IgD-negative memory B cell (primary cell): ENCODE results near the gene MTPN. TPM values are rescaled to one million over a fixed set of nuclear protein-coding genes. Genes with fewer than 3 reads are reported as not detected.
A peak's percentile ranks its signal among the peaks of the same experiment; 100 is the strongest.

ENCODE experiments used
- H3K27ac Mint-ChIP-seq, 3 donors: one replicate each; pipeline ENCODE4 v1.8.0; 2020 to 2022; ENCODE audit warnings: mild to moderate bottlenecking in 3 of 3, mixed read lengths in 3 of 3, moderate library complexity in 1 of 3
- H3K27me3 Mint-ChIP-seq: one replicate; pipeline ENCODE4 v1.8.0; 2021; ENCODE audit warnings: mixed read lengths
- H3K36me3 Mint-ChIP-seq: one replicate; pipeline ENCODE4 v1.8.0; 2020; ENCODE audit warnings: mild to moderate bottlenecking, mixed read lengths
- H3K4me1 Mint-ChIP-seq, 3 donors: one replicate each; pipeline ENCODE4 v1.8.0; 2020 to 2022; ENCODE audit warnings: mixed read lengths in 3 of 3, mild to moderate bottlenecking in 1 of 3
- H3K4me3 Mint-ChIP-seq, 4 donors: one replicate each; pipeline ENCODE4 v1.8.0; 2020 to 2022; ENCODE audit warnings: mild to moderate bottlenecking in 4 of 4, mixed read lengths in 4 of 4, moderate library complexity in 3 of 4
- H3K9me3 Mint-ChIP-seq, 3 donors: one replicate each; pipeline ENCODE4 v1.8.0; 2020 to 2021; ENCODE audit warnings: mixed read lengths in 3 of 3, mild to moderate bottlenecking in 1 of 3
- polyA plus RNA-seq: library from polyadenylated mRNA; unstranded; fragments of 300-500 nt; fragmentation: Illumina TruSeq; gene quantifications from one replicate; pipeline ENCODE4 v1.2.3, GENCODE V29; 2021

The MTPN gene
- polyA plus RNA-seq, 1 donor from 2014 or later = 235 TPM

DNA sequence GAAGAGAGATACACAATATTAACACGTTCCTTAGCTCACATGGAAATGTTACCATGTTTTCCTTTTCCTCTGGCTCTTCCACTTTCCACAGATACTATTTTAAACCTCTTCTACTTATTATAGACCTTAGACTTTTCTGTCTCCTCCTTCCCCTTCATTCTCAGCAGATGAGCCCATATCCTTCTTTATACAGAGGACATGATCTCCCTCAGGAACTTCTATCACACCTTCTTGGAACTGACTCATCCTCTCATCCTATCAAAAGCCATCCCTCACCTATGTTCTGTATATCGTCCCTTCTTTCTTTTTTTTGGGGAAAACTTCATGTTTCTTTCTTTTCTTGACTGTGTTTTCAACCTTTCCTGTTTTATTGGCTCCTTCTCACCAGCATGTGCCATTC, 20.8 kb downstream of the MTPN start:
- Mint-ChIP-seq H3K4me3 (peak overlapping the region in 1 of 4 donors; percentile 3), H3K9me3 (no peaks in the 10 kb centered on the region), H3K27ac (peak overlapping the region in 2 of 3 donors; percentile 43 to 92), H3K36me3 (peaks cover 9% of the 10 kb centered on the region), H3K4me1 (peaks cover 53 to 61% (median 60%) of the 10 kb centered on the region in 3 donors), H3K27me3 (no peaks in the 10 kb centered on the region)

DNA sequence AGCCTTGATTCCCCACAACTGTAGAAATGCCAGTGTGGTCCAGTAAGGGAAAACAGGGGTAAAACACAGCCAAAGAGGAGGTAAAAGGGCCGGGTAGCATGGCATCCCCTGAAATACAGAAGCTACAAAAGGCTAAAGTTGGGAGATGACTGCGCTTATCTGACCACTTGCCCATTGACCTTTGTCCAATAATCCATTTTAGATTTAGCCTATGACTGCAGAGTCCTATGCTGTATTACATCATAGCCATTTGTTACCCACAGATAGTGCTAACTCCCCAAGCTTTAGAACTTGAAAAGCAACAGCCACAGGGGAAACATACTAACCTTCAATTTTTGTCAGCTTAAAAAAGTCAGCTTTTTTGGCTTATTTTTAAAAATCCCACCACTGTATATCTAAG, 26.2 kb downstream of the MTPN start:
- no peaks in the 10 kb centered on the region for H3K27me3 Mint-ChIP-seq
- H3K9me3 Mint-ChIP-seq = no peaks in the 10 kb centered on the region
- H3K4me3 Mint-ChIP-seq = no peak overlapping the region
- H3K4me1 Mint-ChIP-seq = peaks cover 41 to 72% (median 54%) of the 10 kb centered on the region in 3 donors
- H3K27ac Mint-ChIP-seq = no peak overlapping the region
- peaks cover 7% of the 10 kb centered on the region for H3K36me3 Mint-ChIP-seq

DNA sequence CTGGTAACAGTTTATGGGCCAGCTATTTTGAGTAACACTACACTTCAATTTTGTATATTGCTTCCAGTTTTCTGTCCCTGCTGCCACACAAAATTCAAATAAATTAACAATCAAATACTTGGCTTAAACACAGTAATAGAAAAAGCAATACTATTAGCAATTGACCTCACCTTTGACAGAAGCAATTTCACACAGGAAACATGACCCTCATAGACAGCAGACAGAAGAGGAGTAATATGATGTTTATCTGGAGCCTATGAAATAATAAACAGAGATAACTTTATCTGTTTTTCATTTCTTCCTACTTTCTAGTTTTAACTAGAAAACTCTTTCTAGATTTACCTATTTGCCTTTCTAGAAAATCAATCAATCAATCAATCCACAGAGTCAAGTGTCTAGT, 26.7 kb downstream of the MTPN start:
- Mint-ChIP-seq H3K4me3 (peak overlapping the region in 1 of 4 donors; percentile 54), H3K27ac (peak overlapping the region in 1 of 3 donors; percentile 32), H3K4me1 (peaks cover 41 to 73% (median 54%) of the 10 kb centered on the region in 3 donors), H3K36me3 (peaks cover 7% of the 10 kb centered on the region), H3K9me3 (no peaks in the 10 kb centered on the region), H3K27me3 (no peaks in the 10 kb centered on the region)

DNA sequence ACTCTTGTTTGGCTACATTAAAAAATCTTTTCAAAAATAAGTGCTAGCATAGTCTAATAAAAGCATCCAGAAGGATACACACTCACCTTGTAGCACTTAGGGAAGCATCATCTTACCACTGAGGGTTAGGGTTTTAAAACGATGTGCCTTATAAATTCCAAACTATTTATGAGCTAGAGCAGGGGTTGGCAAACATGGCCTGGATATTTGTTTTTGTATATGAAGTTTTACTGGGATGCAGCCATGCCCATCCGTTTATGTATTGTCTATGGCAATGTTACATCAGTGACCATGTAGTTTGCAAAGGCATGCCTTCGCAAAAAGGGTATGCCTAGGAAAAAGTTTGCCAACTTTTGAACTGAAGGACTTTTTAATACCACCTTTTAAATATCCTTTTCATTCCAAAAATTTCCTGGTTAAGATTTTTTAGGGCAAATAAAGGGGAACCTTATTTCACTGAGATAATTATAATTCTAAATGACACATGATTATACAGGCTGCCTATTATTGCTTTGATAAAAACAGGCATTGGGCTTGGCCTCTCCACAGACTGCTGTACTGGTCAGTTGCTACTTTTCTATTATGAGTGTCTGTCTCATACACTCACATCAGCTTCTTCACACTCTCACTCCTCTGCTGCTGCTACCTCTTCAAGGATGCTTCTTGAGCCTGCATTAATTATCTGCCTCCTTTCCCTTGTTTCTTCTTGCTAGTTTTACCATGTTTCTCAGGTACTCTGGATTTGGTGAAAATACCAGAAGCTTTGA, 30.7 kb downstream of the MTPN start:
- Mint-ChIP-seq H3K36me3 (peaks cover 2% of the 10 kb centered on the region), H3K4me3 (no peak overlapping the region), H3K4me1 (peaks cover 43 to 68% (median 52%) of the 10 kb centered on the region in 3 donors), H3K9me3 (no peaks in the 10 kb centered on the region), H3K27ac (no peak overlapping the region), H3K27me3 (no peaks in the 10 kb centered on the region)

DNA sequence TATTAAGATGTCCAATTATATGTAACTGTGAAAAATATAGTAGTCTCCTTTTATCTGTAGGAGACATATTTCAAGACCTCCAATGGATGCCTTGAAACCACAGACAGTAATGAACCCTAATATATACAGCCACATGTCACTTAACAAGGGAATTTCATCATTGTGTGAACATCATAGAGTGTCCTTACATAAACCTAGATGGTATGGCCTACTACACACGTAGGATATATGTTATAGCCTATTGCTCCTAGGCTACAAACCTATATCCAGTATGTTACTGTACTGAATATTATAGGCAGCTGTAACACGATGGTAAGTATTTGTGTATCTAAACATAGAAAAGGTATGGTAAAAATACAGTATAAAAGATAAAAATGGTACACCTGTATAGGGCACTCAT, 32.4 kb downstream of the MTPN start:
- Mint-ChIP-seq H3K4me3 (no peak overlapping the region), H3K4me1 (peaks cover 46 to 64% (median 52%) of the 10 kb centered on the region in 3 donors), H3K27ac (no peak overlapping the region), H3K36me3 (peaks cover 2% of the 10 kb centered on the region), H3K27me3 (no peaks in the 10 kb centered on the region), H3K9me3 (no peaks in the 10 kb centered on the region)

DNA sequence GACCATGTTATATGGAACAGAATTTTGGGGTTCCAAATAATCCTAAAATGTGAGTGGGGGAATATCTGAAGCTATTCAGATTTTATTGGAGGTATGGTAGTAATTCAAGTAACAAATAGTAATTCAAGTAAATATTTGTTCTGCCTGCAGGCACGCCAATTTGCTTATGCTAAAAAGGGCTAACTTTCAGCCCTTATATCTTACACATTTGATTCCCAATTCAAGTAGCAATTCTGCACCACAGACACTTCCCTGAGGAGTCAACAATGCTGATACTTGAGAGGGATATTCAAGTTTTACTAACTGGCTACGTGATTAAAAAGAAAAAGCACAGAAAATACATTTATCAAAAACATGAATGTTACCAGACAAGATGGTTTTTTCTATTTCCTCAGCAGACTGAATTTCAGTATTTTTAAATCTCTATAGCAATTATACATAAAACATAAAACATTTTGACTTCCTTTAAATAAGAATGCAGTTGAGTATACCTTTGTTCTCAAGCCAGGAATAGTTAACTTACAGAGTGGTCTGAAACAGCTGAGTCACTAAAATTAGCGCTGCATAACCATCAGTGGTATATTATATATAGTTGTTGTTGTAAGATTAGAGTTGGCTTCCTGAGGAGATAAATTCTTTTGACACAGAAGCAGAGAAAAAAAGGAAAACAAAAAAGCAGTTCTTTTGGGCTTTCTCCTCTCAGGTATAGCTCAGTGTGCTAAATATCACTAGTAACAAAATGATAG, 33.9 kb downstream of the MTPN start:
- no peaks in the 10 kb centered on the region for H3K9me3 Mint-ChIP-seq
- peak overlapping the region in 1 of 3 donors; percentile 7 for H3K27ac Mint-ChIP-seq
- no peaks in the 10 kb centered on the region for H3K27me3 Mint-ChIP-seq
- peaks cover 2% of the 10 kb centered on the region for H3K36me3 Mint-ChIP-seq
- no peak overlapping the region for H3K4me3 Mint-ChIP-seq
- H3K4me1 Mint-ChIP-seq = peaks cover 48 to 60% (median 53%) of the 10 kb centered on the region in 3 donors

DNA sequence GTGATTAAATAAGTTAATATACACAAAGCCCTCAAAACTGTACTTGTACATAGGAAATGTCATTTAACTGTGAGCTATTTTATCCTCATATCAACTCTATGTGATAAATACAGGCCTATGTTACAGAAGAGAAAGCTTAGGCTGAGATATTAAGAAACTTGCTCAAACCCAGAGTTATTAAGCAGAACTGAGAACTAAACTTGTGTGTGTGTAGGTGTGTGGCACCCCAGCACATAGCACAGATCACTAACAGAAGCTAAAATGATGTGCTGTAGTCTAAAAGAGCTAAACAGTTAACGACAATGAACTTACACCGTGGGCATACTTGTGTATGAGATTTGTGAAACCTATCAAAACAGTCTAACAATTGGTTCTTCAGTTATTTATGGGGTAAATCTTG, 34.5 kb downstream of the MTPN start:
- no peak overlapping the region for H3K4me3 Mint-ChIP-seq
- H3K27ac Mint-ChIP-seq = peak overlapping the region in 2 of 3 donors; percentile 7 to 18
- peaks cover 2% of the 10 kb centered on the region for H3K36me3 Mint-ChIP-seq
- peaks cover 48 to 61% (median 52%) of the 10 kb centered on the region in 3 donors for H3K4me1 Mint-ChIP-seq
- no peaks in the 10 kb centered on the region for H3K27me3 Mint-ChIP-seq
- H3K9me3 Mint-ChIP-seq = no peaks in the 10 kb centered on the region

DNA sequence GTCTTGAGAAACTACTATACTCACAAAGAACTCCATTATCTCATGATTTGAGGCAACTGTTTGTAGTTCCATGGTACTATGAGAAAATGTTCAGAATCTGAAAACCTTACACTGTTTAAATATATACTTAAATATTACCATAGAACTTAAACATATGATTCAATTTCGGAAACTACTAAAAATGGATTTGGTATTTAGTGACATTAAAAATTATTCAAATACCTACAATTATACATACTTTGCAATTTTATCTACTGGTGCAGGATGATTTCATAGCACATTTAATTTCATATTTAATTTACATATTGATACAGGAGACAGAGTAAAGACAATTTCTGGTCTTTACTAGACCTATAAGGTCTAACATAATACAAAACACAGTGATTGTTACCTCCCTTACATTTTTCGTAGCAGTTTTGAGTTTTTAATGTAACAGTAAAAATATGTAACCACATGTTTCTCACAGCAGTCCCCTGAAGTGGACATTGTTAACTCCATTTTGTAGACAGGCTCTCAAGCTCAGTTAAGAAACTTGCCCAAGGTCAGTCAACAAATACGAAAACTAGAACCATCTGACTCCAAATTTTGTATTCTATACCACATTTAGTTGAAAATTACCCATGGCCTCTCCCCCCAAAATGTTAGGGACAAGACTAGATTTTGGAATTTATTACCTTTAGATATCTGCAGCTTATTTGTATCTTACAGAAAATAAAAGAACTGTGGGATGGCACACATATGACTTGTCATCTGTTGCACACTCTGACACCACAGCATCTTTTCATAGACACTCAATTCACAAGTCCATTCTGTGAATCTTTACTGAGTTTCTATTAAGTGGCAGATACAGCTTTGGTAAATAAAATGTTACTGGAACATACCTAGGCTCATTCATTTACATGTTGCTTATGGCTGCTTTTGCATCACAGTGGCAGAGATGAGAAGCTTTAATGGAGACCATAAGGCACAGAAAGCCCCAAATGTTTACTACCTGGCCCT, 36.8 kb downstream of the MTPN start:
- no peaks in the 10 kb centered on the region for H3K9me3 Mint-ChIP-seq
- H3K27me3 Mint-ChIP-seq = no peaks in the 10 kb centered on the region
- no peaks in the 10 kb centered on the region for H3K36me3 Mint-ChIP-seq
- H3K4me1 Mint-ChIP-seq = peaks cover 57 to 61% (median 60%) of the 10 kb centered on the region in 3 donors
- peak overlapping the region in 2 of 3 donors; percentile 5 to 29 for H3K27ac Mint-ChIP-seq
- H3K4me3 Mint-ChIP-seq = peak overlapping the region in 1 of 4 donors; percentile 60

DNA sequence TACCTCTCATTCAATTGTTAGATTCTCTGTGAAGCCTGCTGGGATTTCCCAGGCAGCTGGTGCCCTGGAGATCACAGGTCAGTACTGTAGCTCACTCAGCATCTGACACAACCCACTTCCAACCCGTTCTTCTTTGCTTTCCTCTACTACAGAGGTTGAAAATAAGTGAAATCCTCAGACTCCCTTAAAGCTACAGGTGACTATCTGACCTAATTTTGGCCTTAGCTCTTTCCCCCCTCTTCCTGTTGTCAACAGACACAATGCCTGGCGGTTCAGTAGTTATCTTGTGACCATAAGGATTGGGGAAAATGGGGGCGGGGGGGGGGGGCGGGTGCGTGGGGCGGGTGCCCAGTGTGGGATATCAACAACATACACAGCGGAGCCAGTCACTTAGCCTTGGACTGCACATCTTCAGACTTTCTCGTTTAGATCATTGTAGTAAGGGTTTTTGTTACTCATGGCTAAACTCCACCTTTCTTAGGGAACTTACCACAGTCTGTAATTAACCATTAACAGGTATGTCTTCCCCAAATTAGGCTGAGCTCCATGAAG, 37.8 kb downstream of the MTPN start:
- Mint-ChIP-seq H3K4me3 (peak overlapping the region in 1 of 4 donors; percentile 34), H3K36me3 (no peaks in the 10 kb centered on the region), H3K27me3 (no peaks in the 10 kb centered on the region), H3K27ac (peak overlapping the region; percentile 20 to 75 (median 68)), H3K4me1 (peaks cover 59 to 69% (median 68%) of the 10 kb centered on the region in 3 donors), H3K9me3 (no peaks in the 10 kb centered on the region)

DNA sequence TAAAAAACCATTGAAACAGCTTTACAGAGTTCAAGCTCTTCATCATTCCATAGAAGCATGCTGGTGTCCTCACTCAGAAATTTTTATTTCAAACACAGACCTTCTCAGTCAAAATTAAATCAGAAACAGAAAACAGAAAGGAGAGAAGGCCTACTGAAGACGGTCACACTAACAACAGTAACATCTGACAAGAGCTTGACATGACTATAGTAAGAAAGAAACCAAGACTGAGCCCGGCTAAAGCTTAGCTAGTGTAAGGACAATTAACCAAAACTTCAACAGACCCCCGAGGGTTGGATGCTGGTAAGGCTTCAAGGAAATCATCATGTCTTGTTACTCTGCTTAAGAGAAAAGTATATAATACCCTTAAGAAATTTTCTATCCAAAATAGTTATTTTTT, 38.6 kb downstream of the MTPN start:
- no peaks in the 10 kb centered on the region for H3K9me3 Mint-ChIP-seq
- H3K36me3 Mint-ChIP-seq = no peaks in the 10 kb centered on the region
- peak overlapping the region; percentile 20 to 75 (median 68) for H3K27ac Mint-ChIP-seq
- peaks cover 58 to 75% (median 74%) of the 10 kb centered on the region in 3 donors for H3K4me1 Mint-ChIP-seq
- H3K27me3 Mint-ChIP-seq = no peaks in the 10 kb centered on the region
- H3K4me3 Mint-ChIP-seq = peak overlapping the region in 1 of 4 donors; percentile 54

DNA sequence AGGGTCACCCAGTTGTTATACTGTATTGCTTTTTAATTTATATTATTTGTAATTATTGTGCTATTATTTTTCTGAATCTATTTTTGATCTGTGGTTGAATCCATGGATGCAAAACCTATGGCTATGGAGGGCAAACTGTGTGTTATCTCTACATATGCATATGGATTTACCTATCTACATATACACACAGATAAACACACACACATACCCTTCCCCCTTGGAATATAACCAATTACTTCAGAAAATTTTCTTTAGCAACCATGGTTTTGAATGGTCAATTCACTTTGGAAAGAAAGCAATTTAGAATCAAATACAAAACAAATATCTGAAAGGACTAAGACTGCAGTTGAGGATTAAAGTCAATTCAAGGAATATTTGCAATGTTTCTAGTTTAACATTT, 39.1 kb downstream of the MTPN start:
- Mint-ChIP-seq H3K4me1 (peaks cover 54 to 75% (median 70%) of the 10 kb centered on the region in 3 donors), H3K36me3 (no peaks in the 10 kb centered on the region), H3K27me3 (no peaks in the 10 kb centered on the region), H3K27ac (peak overlapping the region; percentile 20 to 75 (median 59)), H3K9me3 (no peaks in the 10 kb centered on the region), H3K4me3 (no peak overlapping the region)

DNA sequence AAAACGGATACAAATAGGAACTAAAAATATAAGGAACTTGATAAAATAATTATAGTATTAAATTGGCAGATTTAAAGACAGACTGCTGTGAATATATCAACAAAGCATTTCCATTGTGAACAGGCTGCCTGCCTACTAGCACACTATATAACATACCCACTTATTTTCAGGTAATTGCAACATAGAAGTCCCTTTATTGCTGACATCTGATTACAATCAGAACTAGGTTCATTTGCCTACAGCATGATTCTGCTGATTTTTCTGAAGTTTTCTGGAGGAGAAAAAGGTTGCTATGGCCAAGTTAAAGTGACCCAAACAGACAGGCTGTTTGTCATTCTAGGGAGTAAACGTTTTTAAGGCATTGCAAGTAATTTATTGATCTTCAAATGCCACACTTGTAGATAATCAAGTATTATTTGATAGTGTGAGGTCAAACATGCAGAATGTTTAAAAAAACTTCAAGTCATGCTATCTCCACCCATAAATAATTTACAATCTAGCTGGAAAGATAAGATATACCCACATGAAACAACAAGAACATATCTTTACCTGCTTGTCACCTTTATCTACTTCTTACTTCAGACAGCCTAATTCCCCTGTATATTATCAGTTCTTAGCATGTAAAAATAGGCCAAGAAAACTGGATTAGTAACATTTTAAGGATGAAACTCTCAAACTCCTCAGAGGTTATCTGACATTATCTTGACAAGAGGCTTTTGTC, 40.5 kb downstream of the MTPN start:
- Mint-ChIP-seq H3K9me3 (no peaks in the 10 kb centered on the region), H3K27ac (peak overlapping the region in 1 of 3 donors; percentile 33), H3K4me1 (peaks cover 46 to 73% (median 62%) of the 10 kb centered on the region in 3 donors), H3K36me3 (no peaks in the 10 kb centered on the region), H3K4me3 (no peak overlapping the region), H3K27me3 (no peaks in the 10 kb centered on the region)

DNA sequence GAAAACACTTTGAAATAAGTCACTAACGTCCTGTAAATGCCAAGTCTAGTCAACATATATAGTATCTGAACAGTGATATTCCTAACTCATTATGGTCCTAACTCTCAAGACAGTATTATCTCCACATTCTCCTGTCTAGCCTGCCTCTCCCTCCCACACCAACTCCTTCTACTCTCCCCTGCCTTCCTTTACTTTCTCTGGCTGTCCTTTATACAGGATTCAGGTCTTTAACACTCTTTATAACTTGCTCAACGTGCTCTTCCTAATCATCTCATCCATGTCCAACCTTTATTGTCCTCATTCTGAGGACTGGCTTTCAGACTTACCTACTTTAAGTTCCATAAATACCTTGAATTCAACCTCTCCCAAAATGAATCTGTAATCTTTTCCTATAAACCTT, 42.5 kb downstream of the MTPN start:
- no peak overlapping the region for H3K4me3 Mint-ChIP-seq
- H3K27me3 Mint-ChIP-seq = no peaks in the 10 kb centered on the region

More for the DNA sequence above, 42.5 kb downstream of the MTPN start:
- Mint-ChIP-seq H3K4me1 (peaks cover 33 to 72% (median 55%) of the 10 kb centered on the region in 3 donors), H3K36me3 (no peaks in the 10 kb centered on the region), H3K27ac (peak overlapping the region in 1 of 3 donors; percentile 7), H3K9me3 (no peaks in the 10 kb centered on the region)
